ENCODE measurements around the gene SLC36A3.

DNA sequence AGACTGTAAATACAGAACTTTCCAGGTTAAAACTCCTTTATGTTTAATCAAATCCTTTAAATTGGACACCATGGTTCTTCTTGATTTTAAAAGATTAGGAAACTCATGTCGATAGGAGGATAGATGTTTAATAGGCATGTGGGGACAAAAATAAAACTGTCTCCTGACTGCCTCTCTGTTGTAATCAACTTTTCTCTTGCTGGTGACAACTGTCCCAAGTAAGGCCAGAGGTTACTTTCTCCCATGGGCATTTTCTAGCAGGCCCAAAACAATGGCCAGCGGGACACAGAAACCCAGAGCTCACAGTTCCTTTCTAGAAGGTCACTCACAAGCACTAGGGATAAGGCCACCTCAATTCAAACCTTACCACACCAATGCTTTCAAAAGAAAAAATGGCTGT, 29.3 kb upstream of the SLC36A3 start:
- TF ChIP-seq POLR2A (IDR thresholded peaks at IDR 0.05), result no peak
- TF ChIP-seq, protein P1, sequence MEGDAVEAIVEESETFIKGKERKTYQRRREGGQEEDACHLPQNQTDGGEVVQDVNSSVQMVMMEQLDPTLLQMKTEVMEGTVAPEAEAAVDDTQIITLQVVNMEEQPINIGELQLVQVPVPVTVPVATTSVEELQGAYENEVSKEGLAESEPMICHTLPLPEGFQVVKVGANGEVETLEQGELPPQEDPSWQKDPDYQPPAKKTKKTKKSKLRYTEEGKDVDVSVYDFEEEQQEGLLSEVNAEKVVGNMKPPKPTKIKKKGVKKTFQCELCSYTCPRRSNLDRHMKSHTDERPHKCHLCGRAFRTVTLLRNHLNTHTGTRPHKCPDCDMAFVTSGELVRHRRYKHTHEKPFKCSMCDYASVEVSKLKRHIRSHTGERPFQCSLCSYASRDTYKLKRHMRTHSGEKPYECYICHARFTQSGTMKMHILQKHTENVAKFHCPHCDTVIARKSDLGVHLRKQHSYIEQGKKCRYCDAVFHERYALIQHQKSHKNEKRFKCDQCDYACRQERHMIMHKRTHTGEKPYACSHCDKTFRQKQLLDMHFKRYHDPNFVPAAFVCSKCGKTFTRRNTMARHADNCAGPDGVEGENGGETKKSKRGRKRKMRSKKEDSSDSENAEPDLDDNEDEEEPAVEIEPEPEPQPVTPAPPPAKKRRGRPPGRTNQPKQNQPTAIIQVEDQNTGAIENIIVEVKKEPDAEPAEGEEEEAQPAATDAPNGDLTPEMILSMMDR (IDR thresholded peaks at IDR 0.05), result no peak

All from upper lobe of left lung (tissue), 4 donors.